Osteocyte (in vitro differentiated cells): ENCODE results near the gene AMPD3. TPM values are rescaled to one million over a fixed set of nuclear protein-coding genes. Genes with fewer than 3 reads are reported as not detected.
"Not testable (repeated sequence)": the region's sequence is repeated elsewhere in the genome, so short reads cannot be mapped to it uniquely, and the experiment has no call there.

Source experiments
- DNase-seq: peaks from one replicate; pipeline ENCODE4 v3.0.0; 2021; ENCODE audit warnings: mixed read lengths; ENCODE audit not compliant: unreplicated experiment; ENCODE audit errors: extremely low spot score
- H3K27ac Mint-ChIP-seq: one replicate; pipeline ENCODE4 v1.8.0; 2021; ENCODE audit warnings: mild to moderate bottlenecking, mixed read lengths; ENCODE audit not compliant: unreplicated experiment
- H3K27me3 Mint-ChIP-seq: one replicate; pipeline ENCODE4 v1.8.0; 2021; ENCODE audit warnings: mixed read lengths; ENCODE audit not compliant: unreplicated experiment
- H3K36me3 Mint-ChIP-seq: one replicate; pipeline ENCODE4 v1.8.0; 2021; ENCODE audit warnings: mixed read lengths; ENCODE audit not compliant: unreplicated experiment
- H3K4me1 Mint-ChIP-seq: one replicate; pipeline ENCODE4 v1.8.0; 2021; ENCODE audit warnings: mixed read lengths; ENCODE audit not compliant: unreplicated experiment
- H3K4me3 Mint-ChIP-seq: one replicate; pipeline ENCODE4 v1.8.0; 2021; ENCODE audit warnings: mild to moderate bottlenecking, moderate library complexity, mixed read lengths; ENCODE audit not compliant: unreplicated experiment
- H3K9me3 Mint-ChIP-seq: one replicate; pipeline ENCODE4 v1.8.0; 2021; ENCODE audit warnings: mixed read lengths; ENCODE audit not compliant: unreplicated experiment
- CTCF ChIP-seq: fragments of 200-600 bp; sonication (generic); IDR thresholded peaks from 2 replicates; pipeline ENCODE4 v1.5.0; 2021; ENCODE audit warnings: antibody characterized with exemption, mild to moderate bottlenecking, moderate library complexity
- total RNA-seq: library from RNA; stranded (reverse); gene quantifications from 2 replicates; pipeline ENCODE4 v1.2.1, GENCODE V29; 2021

Gene AMPD3
- total RNA-seq, 1 donor from 2014 or later = 5.3 TPM

DNA sequence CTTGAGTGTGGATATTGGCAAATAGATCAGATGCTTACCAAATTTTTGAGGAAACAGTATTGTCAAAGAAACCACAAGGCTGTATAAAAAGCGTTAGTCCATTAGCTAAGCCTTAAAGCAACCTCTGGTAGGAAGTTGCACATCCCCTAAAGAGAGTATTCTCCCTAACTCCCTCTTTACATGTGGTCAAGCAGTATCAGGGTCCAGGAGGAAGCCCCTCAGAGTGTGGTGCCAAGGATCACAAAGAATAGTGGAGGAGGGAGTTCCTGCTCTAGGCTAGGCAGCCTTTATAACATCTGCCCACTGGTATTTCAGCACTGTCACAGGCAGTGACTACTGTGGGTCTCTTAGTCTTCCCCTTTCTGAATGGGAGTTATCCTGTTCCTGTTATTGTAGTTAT lies 18.8 kb upstream of the AMPD3 start:
- TF ChIP-seq CTCF = no peak
- H3K27me3 Mint-ChIP-seq = peaks cover 6% of the 10 kb centered on the region
- H3K9me3 Mint-ChIP-seq = peaks cover 8% of the 10 kb centered on the region
- no peak for DNase-seq
- peaks cover 5% of the 10 kb centered on the region for H3K36me3 Mint-ChIP-seq
- H3K27ac Mint-ChIP-seq = no peak overlapping the region
- no peak overlapping the region for H3K4me3 Mint-ChIP-seq
- peaks cover 26% of the 10 kb centered on the region for H3K4me1 Mint-ChIP-seq

GRCh38 chr11:10436683-10437082 lies 18.4 kb upstream of the AMPD3 start:
- H3K4me3 Mint-ChIP-seq, DNase-seq, H3K9me3 Mint-ChIP-seq, H3K27me3 Mint-ChIP-seq, H3K27ac Mint-ChIP-seq, H3K36me3 Mint-ChIP-seq: not testable (repeated sequence)
- peaks cover 31% of the 10 kb centered on the region for H3K4me1 Mint-ChIP-seq

DNA sequence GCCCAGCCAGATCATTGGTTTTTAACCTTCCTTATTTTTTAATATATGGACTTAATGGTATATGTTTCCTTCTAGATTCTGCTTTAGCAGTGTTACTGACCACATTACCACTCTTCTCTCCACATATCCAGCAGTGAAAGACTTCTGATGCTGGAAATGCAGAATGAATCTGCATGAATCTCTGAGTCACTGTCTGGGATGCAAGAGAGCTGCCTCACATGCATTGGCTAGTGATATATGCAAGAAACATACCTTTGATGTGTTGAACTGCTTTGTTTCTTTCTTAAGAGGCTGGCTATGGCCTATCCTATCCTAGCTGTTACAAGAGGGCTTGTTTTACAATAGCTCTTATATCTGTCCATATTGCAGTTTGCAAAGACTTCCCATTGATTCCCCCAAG lies 16.6 kb upstream of the AMPD3 start:
- Mint-ChIP-seq H3K36me3 (no peaks in the 10 kb centered on the region), H3K27me3 (no peaks in the 10 kb centered on the region), H3K9me3 (no peaks in the 10 kb centered on the region), H3K27ac (no peak overlapping the region), H3K4me3 (no peak overlapping the region), H3K4me1 (peaks cover 39% of the 10 kb centered on the region)
- no peak for DNase-seq
- TF ChIP-seq CTCF = no peak

DNA sequence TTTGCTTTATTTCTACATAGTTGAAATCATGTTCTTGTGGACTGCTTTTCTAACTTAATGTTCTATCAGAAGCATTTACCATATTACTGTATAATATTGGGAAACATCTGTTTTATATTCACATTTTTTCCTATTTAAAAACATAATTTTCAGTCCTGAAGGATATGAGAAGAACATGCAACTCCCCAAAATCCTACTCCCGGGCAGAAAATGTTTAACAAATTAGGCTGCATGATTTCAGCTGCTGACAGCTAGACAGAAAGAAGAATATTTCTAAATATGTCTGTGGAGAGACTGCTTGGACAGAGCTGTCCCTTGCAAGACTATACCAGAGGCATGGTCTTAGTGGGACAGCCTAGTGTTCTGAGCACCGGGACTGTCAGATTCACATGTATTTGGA lies 15.7 kb upstream of the AMPD3 start:
- Mint-ChIP-seq H3K4me3 (no peak overlapping the region), H3K27ac (peak overlapping the region; percentile 75), H3K36me3 (no peaks in the 10 kb centered on the region), H3K9me3 (no peaks in the 10 kb centered on the region), H3K4me1 (peaks cover 39% of the 10 kb centered on the region), H3K27me3 (no peaks in the 10 kb centered on the region)
- TF ChIP-seq CTCF = no peak
- DNase-seq = no peak

DNA sequence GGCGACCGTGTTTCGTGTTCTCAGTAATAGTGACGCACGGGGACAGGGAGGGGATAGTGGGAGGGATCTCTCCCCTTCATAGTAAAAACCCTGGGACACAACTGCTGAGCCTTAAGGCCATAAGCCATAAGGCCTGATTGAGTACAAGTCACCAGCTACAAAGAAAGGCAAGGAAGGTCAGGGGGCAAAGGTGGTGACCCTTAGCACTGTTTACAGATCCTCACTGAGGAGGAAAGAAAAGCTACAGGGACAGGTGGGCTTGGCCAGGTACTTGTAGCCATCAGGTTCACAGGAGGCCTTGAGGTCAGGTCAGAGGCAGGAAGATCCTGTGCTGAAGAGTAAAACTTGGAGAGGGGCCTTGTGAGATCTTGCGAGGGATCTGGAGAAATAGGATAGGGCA lies 15.1 kb upstream of the AMPD3 start:
- Mint-ChIP-seq H3K27ac (peak overlapping the region; percentile 75), H3K27me3 (no peaks in the 10 kb centered on the region), H3K4me1 (peaks cover 39% of the 10 kb centered on the region), H3K4me3 (no peak overlapping the region), H3K9me3 (no peaks in the 10 kb centered on the region), H3K36me3 (no peaks in the 10 kb centered on the region)
- DNase-seq = no peak
- TF ChIP-seq CTCF = no peak

DNA sequence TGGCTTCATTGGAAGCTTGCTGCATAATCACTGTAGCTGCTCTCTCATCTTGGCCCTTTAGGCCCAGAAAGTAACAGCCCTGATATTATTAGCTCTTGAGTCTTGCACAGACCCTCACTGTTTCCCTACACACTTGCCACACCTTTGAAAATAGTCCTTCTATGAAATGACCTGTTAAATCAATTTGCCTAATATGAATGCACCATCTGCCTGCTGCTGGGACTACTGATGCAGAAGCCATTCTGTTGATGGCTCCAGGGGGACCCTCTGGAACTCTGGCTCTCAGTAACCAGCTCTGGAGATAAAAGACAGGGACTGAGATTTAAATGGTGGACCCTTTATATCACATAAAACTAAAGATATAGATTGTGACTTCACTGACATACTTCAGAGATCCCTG lies 14.7 kb upstream of the AMPD3 start:
- DNase-seq = no peak
- H3K27me3 Mint-ChIP-seq = no peaks in the 10 kb centered on the region
- H3K36me3 Mint-ChIP-seq = no peaks in the 10 kb centered on the region
- H3K9me3 Mint-ChIP-seq = no peaks in the 10 kb centered on the region
- H3K4me1 Mint-ChIP-seq = peaks cover 39% of the 10 kb centered on the region
- TF ChIP-seq CTCF = no peak
- H3K4me3 Mint-ChIP-seq = no peak overlapping the region
- H3K27ac Mint-ChIP-seq = peak overlapping the region; percentile 72
